ENCODE results near the gene PXYLP1. TPM values are rescaled to one million over a fixed set of nuclear protein-coding genes. Genes with fewer than 3 reads are reported as not detected.

Gene PXYLP1
- total and polyA plus RNA-seq, 10 of the 15 experiments (the other 5 are each of a cell fraction or from before 2014, with no cell fraction given): 0.06 to 1.7 (median 0.35) TPM

DNA sequence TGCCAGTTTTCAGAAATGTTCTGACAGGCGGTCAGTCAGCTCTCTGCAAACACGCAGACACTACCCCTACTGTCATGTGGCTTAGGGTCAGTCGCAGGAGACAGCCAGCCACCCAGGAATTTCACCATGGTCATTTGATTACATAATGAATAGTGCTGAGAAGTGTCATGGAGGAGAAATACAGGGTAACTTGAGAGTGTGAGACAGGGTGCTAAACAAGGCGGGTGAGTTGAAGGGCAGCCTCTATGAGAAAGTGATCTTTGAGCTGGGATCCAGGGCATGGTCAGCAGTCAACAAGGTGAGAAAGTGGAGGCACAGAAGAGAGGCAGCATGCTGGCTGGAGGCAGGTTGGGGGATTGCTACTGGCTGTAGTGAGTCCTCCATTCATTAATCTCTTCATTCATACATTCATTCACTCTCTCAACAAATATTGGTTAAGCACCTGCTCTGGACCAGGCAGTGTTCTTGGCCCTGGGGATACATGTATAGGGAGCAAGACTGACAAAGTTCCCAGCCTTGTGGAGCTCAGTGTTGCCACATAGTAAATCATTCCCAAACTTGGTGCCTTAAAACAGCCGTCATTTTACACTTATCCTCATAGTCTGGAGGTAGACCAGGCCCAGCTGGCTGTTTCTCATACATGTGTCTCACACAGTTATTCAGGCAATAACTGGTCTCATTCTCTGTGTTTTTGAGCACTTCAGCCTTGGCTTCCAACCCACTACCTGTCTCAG is 14.8 kb downstream of the PXYLP1 start (continued):
- no peak for TF ChIP-seq MEF2B (IDR thresholded peaks at IDR 0.05; ENCODE audit: partially characterized antibody, poor library complexity, severe bottlenecking)
- no peak for TF ChIP-seq GABPA (IDR thresholded peaks at IDR 0.05; ENCODE audit: low read depth)
- TF ChIP-seq HDAC6 (IDR thresholded peaks at IDR 0.05; ENCODE audit: unreplicated experiment): no peak
- TF ChIP-seq, protein P1, sequence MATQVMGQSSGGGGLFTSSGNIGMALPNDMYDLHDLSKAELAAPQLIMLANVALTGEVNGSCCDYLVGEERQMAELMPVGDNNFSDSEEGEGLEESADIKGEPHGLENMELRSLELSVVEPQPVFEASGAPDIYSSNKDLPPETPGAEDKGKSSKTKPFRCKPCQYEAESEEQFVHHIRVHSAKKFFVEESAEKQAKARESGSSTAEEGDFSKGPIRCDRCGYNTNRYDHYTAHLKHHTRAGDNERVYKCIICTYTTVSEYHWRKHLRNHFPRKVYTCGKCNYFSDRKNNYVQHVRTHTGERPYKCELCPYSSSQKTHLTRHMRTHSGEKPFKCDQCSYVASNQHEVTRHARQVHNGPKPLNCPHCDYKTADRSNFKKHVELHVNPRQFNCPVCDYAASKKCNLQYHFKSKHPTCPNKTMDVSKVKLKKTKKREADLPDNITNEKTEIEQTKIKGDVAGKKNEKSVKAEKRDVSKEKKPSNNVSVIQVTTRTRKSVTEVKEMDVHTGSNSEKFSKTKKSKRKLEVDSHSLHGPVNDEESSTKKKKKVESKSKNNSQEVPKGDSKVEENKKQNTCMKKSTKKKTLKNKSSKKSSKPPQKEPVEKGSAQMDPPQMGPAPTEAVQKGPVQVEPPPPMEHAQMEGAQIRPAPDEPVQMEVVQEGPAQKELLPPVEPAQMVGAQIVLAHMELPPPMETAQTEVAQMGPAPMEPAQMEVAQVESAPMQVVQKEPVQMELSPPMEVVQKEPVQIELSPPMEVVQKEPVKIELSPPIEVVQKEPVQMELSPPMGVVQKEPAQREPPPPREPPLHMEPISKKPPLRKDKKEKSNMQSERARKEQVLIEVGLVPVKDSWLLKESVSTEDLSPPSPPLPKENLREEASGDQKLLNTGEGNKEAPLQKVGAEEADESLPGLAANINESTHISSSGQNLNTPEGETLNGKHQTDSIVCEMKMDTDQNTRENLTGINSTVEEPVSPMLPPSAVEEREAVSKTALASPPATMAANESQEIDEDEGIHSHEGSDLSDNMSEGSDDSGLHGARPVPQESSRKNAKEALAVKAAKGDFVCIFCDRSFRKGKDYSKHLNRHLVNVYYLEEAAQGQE (IDR thresholded peaks at IDR 0.05; ENCODE audit: low read depth, low read length): no peak

DNA sequence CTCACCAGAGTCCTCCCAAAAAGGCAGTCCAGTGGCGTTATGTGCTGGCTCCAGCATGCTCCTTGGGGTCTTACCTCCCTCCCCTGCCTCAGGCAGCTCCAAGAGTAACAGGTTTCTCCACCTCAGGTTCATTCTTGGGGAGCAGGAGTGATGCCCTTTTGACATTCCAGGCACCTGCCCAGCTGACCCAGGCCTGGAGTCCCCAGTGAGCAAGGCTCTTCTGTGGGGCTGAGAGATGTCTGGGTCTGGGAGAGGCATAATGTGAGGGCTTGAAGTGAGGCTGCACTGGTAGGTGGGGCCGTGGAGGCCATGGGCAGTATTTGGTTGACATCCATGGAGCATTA is 15.3 kb downstream of the PXYLP1 start:
- no peaks in the 10 kb centered on the region; a peak in 2 of 4 replicates for H3K27me3 ChIP-seq (replicated peaks in 1 of 2; ENCODE audit: control insufficient read depth in 2 of 2, insufficient read depth in 2 of 2, low read length in 1 of 2)
- intact Hi-C loops (cut with micrococcal nuclease; ENCODE audit: unreplicated experiment): no loop called here
- WGBS (ENCODE audit: insufficient coverage, insufficient replicate concordance, low lambda C conversion rate, missing lambda C conversion rate): 7% methylated on average over 2 of the region's 2 CpGs
- CTCF ChIA-PET: interaction anchor here (0.9 to 1.1 kb wide), 2 partner anchors 12 to 169 kb away, joined by 3 read pairs; no protein-coding TSS in a partner anchor
- no peak overlapping the region for H3K4me3 ChIP-seq
- ATAC-seq (no peak), DNase-seq (ENCODE audit: low read depth, low spot score) (no peak), FAIRE-seq (no peak)
- no peak overlapping the region for H3K9ac ChIP-seq (ENCODE audit: control insufficient read depth, insufficient read depth, low read length)
- RAD21 ChIA-PET (ENCODE audit: unreplicated experiment): no interaction called here
- no peak overlapping the region for H3K4me2 ChIP-seq (ENCODE audit: control insufficient read depth, insufficient read depth)
- H4K20me1 ChIP-seq (ENCODE audit: control insufficient read depth, insufficient read depth): no peaks in the 10 kb centered on the region
- no peaks in the 10 kb centered on the region for H3K79me2 ChIP-seq (ENCODE audit: control insufficient read depth, insufficient read depth, low read length)
- no TSS peak for BruUV-seq (replicated peaks)
- H3K27ac ChIP-seq (ENCODE audit: control insufficient read depth, insufficient read depth): no peak overlapping the region
- in situ Hi-C loops (cut with MboI): no loop called here
- no peak overlapping the region for H2AFZ ChIP-seq (ENCODE audit: control insufficient read depth, low read depth, low read length)
- SMC1A ChIA-PET (ENCODE audit: uncharacterized antibody, unreplicated experiment): no interaction called here
- H3K9me3 ChIP-seq (replicated peaks; ENCODE audit: control insufficient read depth, insufficient read depth, low read length): no peaks in the 10 kb centered on the region
- no peaks in the 10 kb centered on the region for H3K4me1 ChIP-seq (ENCODE audit: control insufficient read depth, insufficient read depth, low read length)
- no peaks in the 10 kb centered on the region for H3K36me3 ChIP-seq (ENCODE audit: control insufficient read depth in 2 of 2, insufficient read depth in 2 of 2, low read length in 1 of 2)
- POLR2A ChIA-PET: no interaction called here
- TF ChIP-seq, protein P2, sequence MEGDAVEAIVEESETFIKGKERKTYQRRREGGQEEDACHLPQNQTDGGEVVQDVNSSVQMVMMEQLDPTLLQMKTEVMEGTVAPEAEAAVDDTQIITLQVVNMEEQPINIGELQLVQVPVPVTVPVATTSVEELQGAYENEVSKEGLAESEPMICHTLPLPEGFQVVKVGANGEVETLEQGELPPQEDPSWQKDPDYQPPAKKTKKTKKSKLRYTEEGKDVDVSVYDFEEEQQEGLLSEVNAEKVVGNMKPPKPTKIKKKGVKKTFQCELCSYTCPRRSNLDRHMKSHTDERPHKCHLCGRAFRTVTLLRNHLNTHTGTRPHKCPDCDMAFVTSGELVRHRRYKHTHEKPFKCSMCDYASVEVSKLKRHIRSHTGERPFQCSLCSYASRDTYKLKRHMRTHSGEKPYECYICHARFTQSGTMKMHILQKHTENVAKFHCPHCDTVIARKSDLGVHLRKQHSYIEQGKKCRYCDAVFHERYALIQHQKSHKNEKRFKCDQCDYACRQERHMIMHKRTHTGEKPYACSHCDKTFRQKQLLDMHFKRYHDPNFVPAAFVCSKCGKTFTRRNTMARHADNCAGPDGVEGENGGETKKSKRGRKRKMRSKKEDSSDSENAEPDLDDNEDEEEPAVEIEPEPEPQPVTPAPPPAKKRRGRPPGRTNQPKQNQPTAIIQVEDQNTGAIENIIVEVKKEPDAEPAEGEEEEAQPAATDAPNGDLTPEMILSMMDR (IDR thresholded peaks at IDR 0.05 in 2 of 3, conservative IDR thresholded peaks at IDR 0.05 in 1 of 3; ENCODE audit: control insufficient read depth in 2 of 3, extremely low read depth in 1 of 3, insufficient read depth in 1 of 3, low read depth in 3 of 3, low read length in 3 of 3): no peak
- TF ChIP-seq POLR2AphosphoS2 (IDR thresholded peaks at IDR 0.05; ENCODE audit: low read depth, low read length) (no peak), SMAD5 (IDR thresholded peaks at IDR 0.05; ENCODE audit: low read depth) (no peak), DPF2 (IDR thresholded peaks at IDR 0.05) (no peak), BHLHE40 (IDR thresholded peaks at IDR 0.05; ENCODE audit: borderline replicate concordance in 1 of 2, low read depth in 2 of 2, low read length in 1 of 2) (no peak), STAT1 (conservative IDR thresholded peaks at IDR 0.05) (no peak), ZNF622 (IDR thresholded peaks at IDR 0.05) (no peak), BACH1 (IDR thresholded peaks at IDR 0.05; ENCODE audit: borderline replicate concordance) (no peak)
- TF ChIP-seq, protein P3, sequence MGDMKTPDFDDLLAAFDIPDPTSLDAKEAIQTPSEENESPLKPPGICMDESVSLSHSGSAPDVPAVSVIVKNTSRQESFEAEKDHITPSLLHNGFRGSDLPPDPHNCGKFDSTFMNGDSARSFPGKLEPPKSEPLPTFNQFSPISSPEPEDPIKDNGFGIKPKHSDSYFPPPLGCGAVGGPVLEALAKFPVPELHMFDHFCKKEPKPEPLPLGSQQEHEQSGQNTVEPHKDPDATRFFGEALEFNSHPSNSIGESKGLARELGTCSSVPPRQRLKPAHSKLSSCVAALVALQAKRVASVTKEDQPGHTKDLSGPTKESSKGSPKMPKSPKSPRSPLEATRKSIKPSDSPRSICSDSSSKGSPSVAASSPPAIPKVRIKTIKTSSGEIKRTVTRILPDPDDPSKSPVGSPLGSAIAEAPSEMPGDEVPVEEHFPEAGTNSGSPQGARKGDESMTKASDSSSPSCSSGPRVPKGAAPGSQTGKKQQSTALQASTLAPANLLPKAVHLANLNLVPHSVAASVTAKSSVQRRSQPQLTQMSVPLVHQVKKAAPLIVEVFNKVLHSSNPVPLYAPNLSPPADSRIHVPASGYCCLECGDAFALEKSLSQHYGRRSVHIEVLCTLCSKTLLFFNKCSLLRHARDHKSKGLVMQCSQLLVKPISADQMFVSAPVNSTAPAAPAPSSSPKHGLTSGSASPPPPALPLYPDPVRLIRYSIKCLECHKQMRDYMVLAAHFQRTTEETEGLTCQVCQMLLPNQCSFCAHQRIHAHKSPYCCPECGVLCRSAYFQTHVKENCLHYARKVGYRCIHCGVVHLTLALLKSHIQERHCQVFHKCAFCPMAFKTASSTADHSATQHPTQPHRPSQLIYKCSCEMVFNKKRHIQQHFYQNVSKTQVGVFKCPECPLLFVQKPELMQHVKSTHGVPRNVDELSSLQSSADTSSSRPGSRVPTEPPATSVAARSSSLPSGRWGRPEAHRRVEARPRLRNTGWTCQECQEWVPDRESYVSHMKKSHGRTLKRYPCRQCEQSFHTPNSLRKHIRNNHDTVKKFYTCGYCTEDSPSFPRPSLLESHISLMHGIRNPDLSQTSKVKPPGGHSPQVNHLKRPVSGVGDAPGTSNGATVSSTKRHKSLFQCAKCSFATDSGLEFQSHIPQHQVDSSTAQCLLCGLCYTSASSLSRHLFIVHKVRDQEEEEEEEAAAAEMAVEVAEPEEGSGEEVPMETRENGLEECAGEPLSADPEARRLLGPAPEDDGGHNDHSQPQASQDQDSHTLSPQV (IDR thresholded peaks at IDR 0.05): no peak

Measured in GM12878 (cell line).